Measurements from ENCODE around the gene ARID5B.
A peak's percentile ranks its signal among the peaks of the same experiment; 100 is the strongest.

ARID5B gene

DNA sequence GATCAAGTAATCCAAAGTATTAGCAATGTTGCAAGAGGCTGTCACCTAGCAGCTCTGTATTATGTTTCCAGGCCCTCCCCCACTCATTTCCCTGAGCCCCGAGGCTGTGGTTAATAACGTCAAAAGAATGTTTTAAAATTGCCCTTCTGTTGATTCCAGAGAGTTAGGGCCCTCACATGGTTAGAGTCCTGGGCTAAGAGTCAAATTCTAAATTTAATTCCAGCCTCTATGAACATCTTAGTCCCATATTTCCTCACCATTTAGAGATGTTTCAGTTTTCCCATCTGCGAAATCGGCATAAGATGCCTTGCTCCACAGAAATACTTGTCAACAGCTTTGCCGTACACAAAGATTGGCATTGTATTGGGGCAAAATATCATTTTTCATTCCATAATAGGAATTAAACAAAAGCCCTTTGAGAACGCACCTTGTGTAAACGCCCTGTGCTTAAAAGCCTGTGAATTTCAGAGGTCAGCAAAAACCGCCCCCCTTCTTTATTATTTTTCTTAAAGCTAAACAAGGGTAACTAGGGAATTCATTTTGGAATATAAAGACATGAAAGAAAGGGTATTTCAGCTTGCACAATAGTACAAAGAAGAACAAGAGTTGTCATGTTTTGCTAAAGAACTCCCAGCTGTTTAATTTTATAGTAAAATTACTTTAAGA, 135.8 kb downstream of the ARID5B start:
- peak; percentile 55 for DNase-seq

DNA sequence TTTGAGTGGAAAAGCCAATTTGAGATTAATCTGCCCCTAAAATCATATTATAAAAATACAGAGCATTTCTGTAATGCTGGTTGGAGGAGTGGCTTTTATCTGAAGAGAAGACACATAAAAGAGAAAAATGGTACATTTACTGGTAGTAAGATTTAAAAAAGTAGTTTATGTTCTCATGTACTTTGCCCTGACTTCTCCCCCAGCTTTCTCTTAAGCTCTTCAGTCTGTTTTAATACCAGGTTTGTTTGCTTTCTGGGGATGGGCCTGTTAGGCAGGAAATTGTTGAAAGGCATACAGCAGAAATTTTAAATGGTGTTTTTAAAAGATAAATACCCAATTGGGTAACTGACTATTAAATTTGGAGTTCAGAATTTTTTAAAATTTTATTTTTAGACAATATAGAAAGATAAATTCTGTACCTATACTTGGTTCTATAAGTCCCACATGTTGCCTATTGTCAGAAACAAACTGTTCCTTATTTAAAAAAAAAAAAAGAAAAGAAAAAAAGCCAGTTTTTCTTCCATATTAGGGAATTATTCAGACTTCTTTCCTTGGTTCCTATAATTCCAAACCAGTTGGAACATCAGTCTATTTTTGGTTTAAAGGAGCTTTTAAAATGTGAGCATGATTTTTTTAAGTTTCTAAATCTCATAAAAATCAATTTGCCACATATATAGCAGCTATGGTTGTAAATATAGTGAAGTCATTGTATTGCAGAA, 136.6 kb downstream of the ARID5B start:
- peak; percentile 49 for DNase-seq

DNA sequence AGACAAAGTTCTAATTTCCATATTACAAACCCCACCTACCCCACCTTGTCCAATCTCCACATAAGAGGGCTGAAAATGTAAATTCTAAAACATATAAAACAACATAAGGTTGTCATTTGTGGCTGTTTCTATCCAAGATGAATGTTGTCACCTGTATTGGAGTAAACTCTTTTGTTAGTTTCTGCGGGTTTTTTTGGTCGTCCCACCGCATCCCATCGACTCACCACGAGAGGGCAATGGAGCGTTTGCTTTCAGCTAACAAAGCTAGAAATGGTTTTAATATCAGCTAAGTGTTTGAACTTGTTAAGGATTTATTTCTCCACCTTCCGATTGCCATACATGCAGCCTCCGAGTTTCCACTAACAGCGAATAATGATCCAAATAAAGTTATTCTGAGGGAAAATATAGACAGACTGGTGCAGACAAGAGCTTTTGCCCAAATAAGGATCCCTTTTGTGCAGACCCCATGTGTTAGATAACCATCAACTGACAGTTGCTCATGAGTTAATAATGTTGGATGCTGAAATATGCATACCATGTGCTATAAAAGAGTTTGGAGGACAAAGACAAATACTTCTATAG, 137.2 kb downstream of the ARID5B start:
- DNase-seq: peak; percentile 50

GRCh38 chr10:62039954-62040353, 138.5 kb downstream of the ARID5B start:
- no peak for DNase-seq

- no peak for DNase-seq
These were observed 139.4 kb downstream of the ARID5B start for GRCh38 chr10:62040881-62041280.

DNA sequence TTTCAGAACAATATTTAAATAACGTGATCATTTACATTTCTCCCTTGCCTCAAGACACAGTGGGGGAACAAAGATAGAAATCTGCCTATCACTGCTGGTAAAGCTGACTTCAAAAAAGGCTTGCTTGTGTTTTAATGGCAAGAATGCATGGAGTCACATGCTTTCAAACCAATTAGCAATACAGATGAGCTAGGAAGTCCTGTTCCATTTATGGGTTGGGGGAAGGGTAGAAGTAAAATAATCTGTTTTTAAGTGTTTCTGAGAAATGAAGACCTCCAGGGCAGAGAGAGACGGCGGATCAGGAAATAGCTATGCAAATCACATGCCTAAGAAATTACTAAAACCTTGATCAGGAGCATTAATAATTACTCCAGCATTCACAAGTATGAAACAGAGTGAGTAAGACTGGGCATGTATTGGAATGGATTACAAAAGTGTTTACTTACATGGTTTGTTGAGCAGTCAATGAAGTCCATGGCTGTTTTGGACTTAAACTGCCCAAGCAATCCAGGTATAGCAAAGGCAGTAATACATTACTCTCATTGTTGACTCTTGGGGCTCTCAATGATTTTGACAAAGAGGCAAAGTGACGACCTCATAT, 142.0 kb downstream of the ARID5B start:
- DNase-seq: no peak

GRCh38 chr10:62044566-62044965, 143.1 kb downstream of the ARID5B start:
- DNase-seq: no peak

GRCh38 chr10:62045765-62046521, 144.4 kb downstream of the ARID5B start:
- DNase-seq: no peak

DNA sequence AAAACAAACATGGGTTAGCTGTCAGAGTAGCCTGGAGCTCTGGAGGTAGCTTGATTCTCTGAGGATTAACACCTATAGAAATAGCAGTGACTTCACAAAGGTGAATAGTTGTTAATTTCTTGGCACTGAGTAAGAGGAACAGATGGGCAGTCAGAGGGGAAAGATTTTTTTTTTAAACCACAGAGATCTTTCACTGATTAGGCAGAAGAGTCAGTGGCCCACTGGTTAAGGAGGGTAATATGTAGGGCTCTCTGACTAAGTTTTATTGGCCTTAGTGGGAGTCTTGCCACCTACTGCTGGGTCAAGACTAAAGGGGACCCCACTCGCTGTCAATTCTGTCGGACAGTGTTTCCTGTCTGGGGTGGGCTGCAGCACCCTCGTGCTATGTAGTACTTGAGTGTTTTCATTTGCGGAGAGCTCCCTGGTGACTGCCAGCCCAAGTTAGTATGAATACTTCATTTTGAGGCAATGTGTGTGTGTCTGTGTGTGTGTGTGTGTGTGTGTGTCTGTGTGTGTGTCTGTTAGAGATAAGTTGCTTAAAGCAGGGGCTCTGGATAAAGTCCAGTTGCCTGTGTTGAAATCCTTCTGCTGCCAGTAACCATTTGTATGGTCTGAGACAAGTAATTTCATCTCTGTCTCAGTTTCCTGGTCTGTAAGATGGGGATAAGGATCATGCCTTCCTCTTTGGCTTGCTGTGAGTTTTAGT, 145.2 kb downstream of the ARID5B start:
- no peak for DNase-seq

- DNase-seq: no peak
These were observed 145.9 kb downstream of the ARID5B start for GRCh38 chr10:62047228-62047892.

- no peak for DNase-seq
These were observed 146.5 kb downstream of the ARID5B start for GRCh38 chr10:62047960-62048383.

DNA sequence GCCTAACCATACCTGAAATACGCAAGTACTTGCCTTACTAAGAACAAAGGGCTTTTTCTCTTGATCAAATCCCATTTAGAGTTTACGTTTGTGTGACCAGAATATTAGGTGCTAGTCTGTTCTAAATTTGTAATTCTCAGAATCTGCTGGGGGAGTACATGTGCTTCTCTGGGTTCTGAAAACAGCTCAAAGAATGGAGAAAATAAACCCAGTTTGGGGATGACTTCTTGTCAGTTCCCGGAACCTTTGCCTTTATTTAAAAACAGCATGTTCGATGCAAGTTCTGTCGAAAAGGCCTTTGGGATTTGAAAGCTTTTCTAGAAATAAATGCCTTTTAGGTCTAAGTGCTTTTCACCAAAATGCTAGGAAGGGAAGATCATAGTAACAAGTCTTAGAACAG, 147.0 kb downstream of the ARID5B start:
- no peak for DNase-seq

GRCh38 chr10:62048919-62049623, 147.6 kb downstream of the ARID5B start:
- DNase-seq: peak; percentile 57

DNA sequence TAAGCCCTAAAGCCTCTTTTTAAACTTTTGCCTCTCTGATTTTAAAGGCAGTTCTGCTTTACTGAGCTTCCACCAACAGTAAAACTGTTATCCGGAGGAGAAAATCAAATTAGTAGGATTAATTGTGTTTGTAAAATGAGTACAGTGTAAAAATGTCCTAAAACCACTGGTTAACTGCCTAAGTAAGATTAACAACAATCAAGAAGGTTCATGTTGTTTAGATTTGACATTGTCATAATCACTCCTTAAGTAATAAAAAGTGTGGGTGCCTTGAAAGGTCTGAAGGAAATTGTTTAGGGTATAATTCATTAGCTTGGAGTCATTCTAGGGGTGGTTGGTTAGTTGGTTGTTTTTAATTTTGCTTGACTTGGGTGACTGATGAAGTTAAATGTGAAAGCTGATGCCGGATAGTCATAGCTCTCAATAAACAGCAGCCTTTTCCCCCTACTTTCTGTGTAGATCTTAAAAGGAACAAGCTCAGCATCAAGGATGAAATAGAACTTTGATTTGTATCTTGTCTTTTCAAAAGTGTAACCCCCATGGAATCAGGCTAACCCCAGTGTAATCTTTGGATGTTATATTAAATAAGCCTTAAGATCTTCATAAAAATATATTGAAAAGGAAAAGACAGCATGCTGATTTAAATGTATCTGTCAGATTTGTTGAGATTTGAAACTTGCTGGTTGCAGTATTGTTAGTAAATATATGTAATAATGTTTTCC, 148.3 kb downstream of the ARID5B start:
- DNase-seq: no peak

- DNase-seq: no peak
These were observed 148.9 kb downstream of the ARID5B start for GRCh38 chr10:62050346-62050892.

DNA sequence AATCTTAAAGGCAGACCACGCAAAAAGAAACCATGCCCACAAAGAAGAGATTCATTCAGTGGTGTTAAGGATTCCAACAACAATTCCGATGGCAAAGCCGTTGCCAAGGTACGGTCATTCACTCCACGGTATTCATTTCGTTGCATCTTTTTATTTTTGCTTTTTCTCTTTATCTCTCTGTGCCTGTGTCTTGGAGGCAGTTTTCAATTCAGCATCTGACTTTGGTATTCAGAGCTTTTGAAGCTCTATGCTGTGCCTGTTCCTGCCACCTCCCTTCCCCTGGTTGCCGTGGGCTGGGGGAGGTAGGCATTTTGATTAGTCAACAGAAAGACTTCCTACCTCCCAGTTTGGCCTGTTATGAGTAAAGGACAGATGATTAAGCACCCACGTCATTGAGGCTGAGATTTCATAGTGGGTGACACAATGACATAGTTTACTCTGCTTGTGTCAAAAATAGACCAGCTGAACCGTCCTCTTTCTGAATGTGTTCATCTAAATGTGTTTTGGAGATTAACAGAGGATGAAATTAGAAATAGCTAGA, 149.5 kb downstream of the ARID5B start:
- no peak for DNase-seq

- DNase-seq: no peak
These were observed 150.8 kb downstream of the ARID5B start for GRCh38 chr10:62052276-62052675.

DNA sequence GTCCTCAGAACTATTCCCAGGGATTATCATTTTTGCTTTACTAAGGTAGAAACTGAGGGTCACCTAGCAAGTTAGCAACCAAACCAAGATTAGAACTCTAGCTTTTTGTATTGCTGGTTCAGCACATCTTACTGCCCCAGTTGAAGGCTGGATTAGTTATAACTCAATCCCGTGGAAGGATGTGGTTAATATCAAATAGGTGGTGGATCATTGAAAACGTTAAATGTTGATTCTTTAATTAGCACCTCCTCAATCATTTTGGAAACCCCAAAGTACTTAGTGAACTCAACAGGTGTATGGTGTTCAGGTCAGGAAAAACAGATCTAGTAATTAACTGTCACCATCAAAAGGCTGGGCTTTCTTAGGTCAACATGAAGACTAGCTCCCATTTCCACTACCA, 152.4 kb downstream of the ARID5B start:
- DNase-seq: peak; percentile 15

DNA sequence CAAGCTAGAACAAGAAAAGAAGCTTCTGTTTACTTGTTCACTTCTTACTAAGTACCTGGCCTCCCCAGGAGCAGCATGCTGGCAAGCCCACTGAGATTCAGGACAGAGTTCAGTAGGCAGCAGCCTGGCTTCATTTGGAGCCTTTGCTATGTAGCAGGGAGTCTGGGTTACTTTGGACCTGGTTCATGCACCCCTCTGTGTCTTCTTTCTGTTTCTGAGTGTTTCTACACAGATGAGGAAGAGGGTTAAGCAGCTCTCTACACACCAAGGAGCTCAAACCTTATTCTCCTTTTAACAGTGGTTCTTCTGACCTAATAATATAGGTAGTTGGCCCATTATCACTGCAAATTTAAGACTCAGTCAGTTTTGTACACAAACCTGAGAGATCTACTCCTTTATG, 152.9 kb downstream of the ARID5B start:
- DNase-seq: no peak

DNA sequence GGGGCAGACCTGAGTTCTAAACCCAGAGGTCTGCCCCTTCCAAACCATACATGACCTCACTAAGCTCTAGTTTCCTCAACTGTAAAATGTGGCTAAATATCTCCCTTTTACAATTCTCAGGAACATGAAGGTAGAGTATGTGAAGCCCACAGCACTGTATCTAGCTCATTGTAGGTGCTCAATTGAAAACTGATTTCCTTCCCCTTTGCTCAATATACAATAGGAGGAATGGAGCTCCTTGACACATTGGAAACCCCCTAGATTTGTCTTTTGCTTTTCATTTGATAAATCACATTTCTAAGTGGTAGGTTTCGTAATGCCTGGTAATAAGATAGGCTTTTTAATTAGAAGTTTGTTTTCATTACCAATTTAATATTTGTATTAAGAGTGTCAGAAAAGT, 153.3 kb downstream of the ARID5B start:
- DNase-seq: no peak

Data from NCI-H748 treated with DMSO at 0.1 percent for 48 hours (cell line).